Activated CD4-positive, alpha-beta T cell treated with anti-CD3 and anti-CD28 coated beads, Interleukin-2, Interleukin-6, amounts not matched to agents 100 ng/mL and 50 ng/mL, durations not matched to agents 16 hours and 8 hours (primary cell): ENCODE data around the gene RARS2.
A peak's percentile ranks its signal among the peaks of the same experiment; 100 is the strongest.
"Not testable (repeated sequence)": the region's sequence is repeated elsewhere in the genome, so short reads cannot be mapped to it uniquely, and the experiment has no call there.

Experiments used
- DNase-seq: peaks from one replicate; pipeline ENCODE4 v3.0.0-alpha.2; 2020

The RARS2 gene

GRCh38 chr6:87494761-87495422 is 94.9 kb downstream of the RARS2 start:
- DNase-seq: no peak

- DNase-seq: not testable (repeated sequence)
Measured at GRCh38 chr6:87489326-87489725, 100.5 kb downstream of the RARS2 start.

GRCh38 chr6:87487555-87487954 is 102.2 kb downstream of the RARS2 start:
- no peak for DNase-seq

- no peak for DNase-seq
Measured at GRCh38 chr6:87484491-87484890, 105.3 kb downstream of the RARS2 start.

- DNase-seq: peak; percentile 18
Measured at GRCh38 chr6:87483929-87484328, 105.9 kb downstream of the RARS2 start.

- no peak for DNase-seq
Measured at GRCh38 chr6:87482366-87482765, 107.4 kb downstream of the RARS2 start.

GRCh38 chr6:87481931-87482330 is 107.9 kb downstream of the RARS2 start:
- DNase-seq: no peak

- peak; percentile 70 for DNase-seq
Measured at GRCh38 chr6:87473419-87473903, 116.3 kb downstream of the RARS2 start.

- DNase-seq: peak; percentile 89
Measured at GRCh38 chr6:87472525-87473418, 117.0 kb downstream of the RARS2 start, which contains the start of gene SLC35A1. Gene SLC35A1, plus strand, starts transcription at chr6:87472974. Its CDS starts 30 bp downstream, at chr6:87473004.

- DNase-seq: no peak
Measured at GRCh38 chr6:87465051-87465450, 124.7 kb downstream of the RARS2 start.
